NCI-H748 treated with DMSO at 0.1 percent for 48 hours (cell line): Measurements from ENCODE around the gene DHODH.

Experiments used
- DNase-seq: peaks from one replicate; lab custom pipeline; 2025; lab: John Stamatoyannopoulos, UW

The DHODH gene

GRCh38 chr16:72013888-72014581, 5.5 kb downstream of the DHODH start:
- no peak for DNase-seq

- DNase-seq = no peak
These were observed 6.1 kb downstream of the DHODH start for GRCh38 chr16:72014675-72015074.

DNA sequence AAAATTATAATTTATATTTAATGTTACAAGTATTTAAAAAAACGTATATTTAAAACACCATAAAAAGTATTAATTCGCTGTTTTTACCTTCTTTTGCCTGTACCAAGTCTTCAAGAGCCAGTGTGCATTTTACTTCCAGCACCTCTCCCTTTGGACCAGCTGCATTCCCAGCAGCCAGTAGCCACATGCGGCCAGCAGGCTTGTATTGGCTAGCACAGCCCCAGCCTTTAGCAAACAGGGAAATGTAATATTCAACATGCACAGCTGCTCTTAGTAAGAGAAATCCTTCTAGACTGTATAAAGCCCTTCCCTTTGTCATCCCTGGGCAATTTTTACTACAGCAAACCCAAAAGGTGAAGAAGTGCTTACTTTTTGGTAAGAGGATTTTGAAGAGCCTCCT, 6.6 kb downstream of the DHODH start:
- no peak for DNase-seq

DNA sequence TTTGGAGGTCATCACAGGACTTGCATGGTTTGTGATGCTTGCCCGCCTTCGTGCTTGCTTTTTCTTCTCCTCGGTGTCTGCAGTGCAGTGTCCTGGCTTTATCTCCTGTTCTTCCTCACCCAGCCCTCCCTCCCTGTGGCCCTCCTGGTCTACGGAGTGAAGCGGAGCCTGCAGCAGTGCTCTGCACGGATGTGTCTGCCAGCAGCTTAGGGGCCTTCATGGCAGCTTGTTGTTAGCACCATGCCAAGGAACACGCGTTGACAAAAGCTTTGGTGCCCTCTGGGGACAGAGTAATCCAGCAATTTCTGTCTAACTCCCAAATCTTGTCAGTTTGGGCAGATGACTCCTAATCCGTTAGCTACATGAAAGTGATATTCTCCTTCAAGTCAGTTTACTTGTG, 9.9 kb downstream of the DHODH start:
- DNase-seq = no peak

GRCh38 chr16:72021043-72021442, 12.5 kb downstream of the DHODH start:
- no peak for DNase-seq

GRCh38 chr16:72022127-72022526, 13.6 kb downstream of the DHODH start:
- no peak for DNase-seq

- DNase-seq = no peak
These were observed 15.4 kb downstream of the DHODH start for GRCh38 chr16:72023962-72024361.

GRCh38 chr16:72024862-72025382, 16.4 kb downstream of the DHODH start:
- no peak for DNase-seq

DNA sequence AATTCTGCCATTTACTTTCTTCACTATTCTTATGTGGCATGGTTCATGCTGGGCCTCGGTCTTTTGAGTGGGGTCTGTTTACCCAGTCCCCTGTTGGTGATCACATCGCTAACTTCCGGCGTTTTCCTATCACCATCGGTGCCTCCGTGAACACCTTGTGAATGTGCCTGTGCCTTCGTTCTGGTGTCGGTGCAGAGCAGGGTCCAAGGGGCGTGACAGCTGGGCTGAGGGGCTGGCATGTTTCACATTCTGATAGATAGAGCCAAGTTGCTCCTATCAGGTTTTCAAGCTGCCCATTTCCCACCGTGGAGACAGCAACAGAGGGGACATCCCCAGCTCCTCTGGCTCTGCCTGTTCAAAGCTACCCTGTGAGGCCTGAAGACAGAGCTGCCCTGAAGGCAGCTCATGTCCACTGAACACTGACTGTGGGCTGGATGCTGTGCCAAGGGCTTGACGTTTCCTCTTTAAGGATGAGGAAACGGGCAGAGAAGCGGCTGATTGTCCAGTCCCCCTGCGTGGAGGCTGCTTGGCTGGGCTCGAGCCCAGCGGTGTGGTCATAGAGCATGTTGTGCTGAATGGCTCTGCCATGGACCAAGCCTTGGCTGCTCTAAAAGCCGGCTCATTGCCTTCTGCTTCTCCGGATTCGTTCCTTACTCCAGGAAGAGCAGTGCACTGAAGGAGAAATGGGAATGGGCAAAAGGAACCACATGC, 17.0 kb downstream of the DHODH start:
- DNase-seq = no peak

GRCh38 chr16:72027669-72028378, 19.3 kb downstream of the DHODH start:
- DNase-seq = no peak

DNA sequence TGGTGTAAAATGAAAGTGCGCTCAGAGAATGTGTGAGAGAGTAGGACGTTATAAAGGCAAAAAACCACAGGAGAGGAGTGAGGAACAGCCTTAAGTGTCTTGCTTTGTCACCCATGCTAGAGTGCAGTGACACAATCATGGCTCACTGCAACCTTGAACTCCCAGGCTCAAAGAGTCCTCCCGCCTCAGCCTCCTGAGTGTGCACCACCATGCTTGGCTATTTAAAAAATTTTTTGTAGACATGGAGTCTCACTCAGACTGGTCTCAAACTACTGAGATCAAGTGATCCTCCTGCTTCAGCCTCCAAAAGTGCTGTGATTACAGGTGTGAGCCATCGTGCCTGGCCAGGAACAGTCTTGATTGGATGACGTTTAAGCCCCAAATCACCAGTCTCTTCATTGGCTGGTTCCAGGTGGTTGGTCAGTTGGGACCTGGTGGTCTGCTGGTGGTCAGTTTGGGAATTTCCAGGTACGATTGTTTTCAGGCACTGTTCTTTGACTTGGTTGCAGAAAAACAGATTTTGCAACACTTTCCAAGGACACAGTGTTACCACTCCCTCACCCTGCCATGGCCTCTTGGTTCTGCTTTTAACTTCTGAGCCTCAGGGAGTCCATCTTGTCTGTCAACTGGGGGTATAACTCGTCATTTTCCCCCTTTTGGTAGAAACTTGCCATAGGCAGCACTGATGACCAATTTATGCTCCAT, 21.2 kb downstream of the DHODH start:
- no peak for DNase-seq

DNA sequence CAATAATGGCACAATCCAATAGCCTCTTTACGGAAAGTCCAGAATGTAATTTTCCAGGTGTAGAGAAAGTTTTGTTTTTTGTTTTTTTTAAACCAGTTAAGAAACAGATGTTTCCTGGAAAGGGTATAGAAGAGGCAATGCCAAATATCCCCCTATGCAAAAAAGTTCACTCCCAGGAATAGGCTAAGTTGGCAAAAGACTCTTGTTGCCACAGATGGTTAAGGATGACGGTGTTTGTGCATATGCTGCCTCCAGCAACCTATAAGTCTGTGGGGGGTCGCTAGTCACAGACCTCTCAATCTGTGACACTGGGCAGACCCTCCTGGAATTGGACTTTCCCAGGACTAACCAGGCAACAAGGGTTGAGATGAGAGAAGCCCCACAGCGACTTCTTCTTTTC, 24.9 kb downstream of the DHODH start:
- DNase-seq = no peak

DNA sequence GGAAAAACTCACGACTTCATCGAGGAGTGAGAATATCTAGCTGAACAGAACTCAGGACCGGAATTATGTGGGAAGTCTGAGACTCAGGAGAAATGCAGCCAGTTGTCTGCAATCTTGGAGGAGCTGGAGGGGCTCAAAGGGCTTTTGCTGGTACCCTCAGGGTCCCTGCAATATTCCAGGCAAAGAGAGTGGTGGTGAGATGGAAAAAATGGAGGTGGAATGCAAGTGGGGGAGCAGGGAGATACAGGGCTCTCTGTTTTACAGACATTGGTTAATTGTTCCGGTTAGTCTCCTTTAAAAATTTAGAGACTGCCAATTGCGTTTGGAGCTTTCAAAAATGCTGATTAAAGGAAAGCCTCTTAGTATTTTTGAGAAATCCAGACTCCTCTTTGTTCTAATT, 27.6 kb downstream of the DHODH start:
- DNase-seq = no peak

DNA sequence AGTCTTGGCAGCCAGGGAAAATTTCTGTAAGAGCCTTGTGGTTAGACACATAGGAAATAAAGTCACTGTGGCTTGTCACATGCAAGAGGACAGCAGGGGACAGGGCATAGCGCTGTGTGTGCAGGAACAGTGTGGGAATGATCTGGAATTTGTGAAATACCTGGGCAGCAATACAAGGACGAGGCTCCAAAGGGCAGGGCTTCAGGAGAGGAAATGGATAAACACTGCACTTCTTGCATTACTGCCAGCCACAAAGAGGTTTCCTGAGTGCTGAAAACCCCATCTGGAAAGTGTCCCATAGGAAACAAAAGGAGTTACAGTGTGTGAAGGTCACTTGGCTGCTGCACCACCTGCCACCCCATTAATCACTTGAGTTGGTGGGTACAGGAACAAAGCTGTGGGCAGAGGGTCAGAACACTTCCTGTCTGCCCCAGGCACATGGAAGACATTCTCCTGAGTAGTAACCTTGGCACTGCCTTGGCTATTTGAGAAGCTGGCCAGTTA, 33.7 kb downstream of the DHODH start:
- DNase-seq = no peak

DNA sequence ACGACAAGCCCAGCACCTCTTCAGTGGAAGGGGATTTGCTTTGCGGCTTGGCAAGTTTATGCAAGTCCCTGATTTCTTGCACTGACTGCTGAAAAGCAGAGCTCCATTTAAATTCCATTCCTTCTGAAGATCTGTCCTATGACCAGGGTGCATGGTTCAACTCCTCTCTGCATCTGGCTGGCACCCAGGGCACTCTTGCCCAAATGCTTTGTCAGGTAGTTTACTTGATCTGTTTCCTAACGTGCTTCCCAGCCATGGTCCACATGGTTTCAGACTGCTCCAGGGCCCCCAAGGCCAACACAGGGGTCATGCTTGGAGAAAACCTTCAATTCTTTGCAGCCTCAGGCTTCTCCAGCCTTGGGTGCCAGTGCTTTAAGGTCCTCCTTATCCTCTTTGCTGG, 34.5 kb downstream of the DHODH start:
- DNase-seq = no peak

DNA sequence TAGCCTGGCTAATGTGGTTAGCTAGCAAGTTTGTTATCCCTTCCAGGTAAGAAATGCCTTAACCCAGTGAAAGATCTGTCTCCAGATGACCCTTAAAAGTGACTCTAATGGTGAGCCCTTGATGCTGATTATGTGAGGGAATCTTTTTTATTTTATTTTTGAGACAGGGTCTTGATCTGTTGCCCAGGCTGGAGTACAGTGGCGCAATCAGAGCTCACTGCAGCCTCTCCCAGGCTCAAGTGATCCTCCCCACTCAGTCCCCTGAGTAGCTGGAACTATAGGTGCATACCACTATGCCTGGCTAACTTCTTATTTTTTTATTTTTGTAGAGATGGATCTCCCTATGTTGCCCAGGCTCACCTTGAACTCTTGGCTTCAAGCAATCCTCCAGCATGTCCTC, 35.0 kb downstream of the DHODH start:
- no peak for DNase-seq

GRCh38 chr16:72044296-72044695, 35.8 kb downstream of the DHODH start:
- DNase-seq = no peak

- no peak for DNase-seq
These were observed 36.3 kb downstream of the DHODH start for GRCh38 chr16:72044825-72045359.

DNA sequence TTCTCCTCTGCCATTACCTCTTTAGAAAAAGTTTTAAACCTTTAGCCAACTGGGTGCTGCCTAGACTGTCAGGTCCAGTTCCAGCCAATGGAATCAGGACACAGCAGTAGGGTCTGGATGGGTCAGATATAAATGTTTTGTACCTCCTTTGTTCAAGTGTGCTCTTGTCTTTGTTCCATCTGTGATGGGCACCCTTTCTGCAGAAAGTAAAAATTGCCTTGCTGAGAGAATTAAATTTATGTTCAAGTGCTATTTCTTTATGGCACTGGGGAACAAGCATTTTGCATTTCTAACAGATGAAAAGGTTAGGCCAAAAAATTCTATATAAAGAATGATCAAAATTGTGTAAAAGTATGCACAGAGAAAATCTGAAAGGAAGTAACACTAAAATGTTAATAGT, 40.6 kb downstream of the DHODH start:
- no peak for DNase-seq

DNA sequence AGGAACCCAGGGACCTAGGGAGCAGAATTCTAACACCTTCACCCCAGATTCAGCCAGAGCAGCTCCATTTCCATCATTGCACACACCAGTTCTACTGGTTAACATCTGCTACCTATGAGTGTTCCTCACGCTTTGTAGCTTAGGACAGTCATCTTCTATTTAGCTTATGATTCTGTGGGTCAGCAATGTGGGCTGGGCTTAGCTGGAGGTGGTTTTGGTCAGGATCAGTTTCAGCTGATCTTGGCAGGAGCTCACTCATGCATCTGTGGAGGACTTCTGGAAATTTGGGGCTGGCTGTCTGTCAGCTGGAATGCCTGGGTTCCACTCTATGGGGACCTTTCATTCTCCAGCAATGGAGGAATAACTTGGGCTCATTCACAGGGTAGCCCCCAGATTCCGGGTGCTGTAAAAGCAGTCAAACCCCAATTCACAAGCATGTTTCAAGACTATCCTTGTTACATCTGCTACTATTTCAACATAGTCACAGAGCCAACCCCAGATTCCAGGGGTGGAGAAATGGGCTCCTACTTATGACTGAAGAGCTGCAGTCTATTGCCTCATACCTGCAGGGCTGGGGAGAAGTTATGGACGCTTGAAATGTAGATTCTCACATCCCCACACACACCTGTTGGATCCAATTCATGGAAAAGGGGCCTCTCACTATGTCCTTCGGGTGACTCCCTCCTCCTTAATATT, 42.4 kb downstream of the DHODH start:
- DNase-seq = no peak

- DNase-seq = no peak
These were observed 43.3 kb downstream of the DHODH start for GRCh38 chr16:72051818-72052217.
